Smooth muscle cell (in vitro differentiated cells): ENCODE measurements around the gene RSPO4. TPM values are rescaled to one million over a fixed set of nuclear protein-coding genes. Genes with fewer than 3 reads are reported as not detected.

Experiments used
- DNase-seq: peaks from one replicate; lab custom pipeline; 2025; ENCODE audit not compliant: unreplicated experiment; lab: John Stamatoyannopoulos, UW
- H2AFZ ChIP-seq: fragments of 200-600 bp; sonication (generic); 2 replicates; pipeline ENCODE4 v1.6.0; 2016; ENCODE audit warnings: antibody characterized with exemption, low read depth, mild to moderate bottlenecking
- H3F3A ChIP-seq: fragments of 200-600 bp; sonication (generic); 2 replicates; pipeline ENCODE4 v1.6.0; 2017; ENCODE audit warnings: antibody characterized with exemption, low read depth
- H3K27ac ChIP-seq: fragments of 200-600 bp; sonication (generic); 2 replicates; pipeline ENCODE4 v1.5.1; 2016; ENCODE audit warnings: low read depth, mild to moderate bottlenecking
- H3K27me3 ChIP-seq: fragments of 200-600 bp; sonication (generic); 2 replicates; pipeline ENCODE4 v1.6.1; 2016; ENCODE audit warnings: low read depth, mild to moderate bottlenecking
- H3K36me3 ChIP-seq: fragments of 200-600 bp; sonication (generic); 2 replicates; pipeline ENCODE4 v1.5.1; 2016; ENCODE audit warnings: low read depth
- H3K4me1 ChIP-seq: fragments of 200-600 bp; sonication (generic); 2 replicates; pipeline ENCODE4 v1.5.1; 2016; ENCODE audit warnings: low read depth
- H3K4me2 ChIP-seq: fragments of 200-600 bp; sonication (generic); 2 replicates; pipeline ENCODE4 v1.6.0; 2016; ENCODE audit warnings: mild to moderate bottlenecking
- H3K4me3 ChIP-seq: fragments of 200-600 bp; sonication (generic); 2 replicates; pipeline ENCODE4 v1.5.1; 2016; ENCODE audit warnings: mild to moderate bottlenecking
- H3K79me2 ChIP-seq: fragments of 200-600 bp; sonication (generic); 2 replicates; pipeline ENCODE4 v1.6.0; 2016; ENCODE audit warnings: low read depth, mild to moderate bottlenecking
- H3K9ac ChIP-seq: fragments of 200-600 bp; sonication (generic); 2 replicates; pipeline ENCODE4 v1.6.0; 2016; ENCODE audit warnings: low read depth
- H3K9me3 ChIP-seq: fragments of 200-600 bp; sonication (generic); replicated peaks from 2 replicates; pipeline ENCODE4 v1.5.1; 2016; ENCODE audit warnings: low read depth
- H4K20me1 ChIP-seq: fragments of 200-600 bp; sonication (generic); 2 replicates; pipeline ENCODE4 v1.6.0; 2016; ENCODE audit warnings: low read depth
- CTCF ChIP-seq: fragments of 200-600 bp; sonication (generic); IDR thresholded peaks from 2 replicates; pipeline ENCODE4 v1.5.1; 2017; ENCODE audit warnings: borderline replicate concordance, mild to moderate bottlenecking, antibody characterized with exemption; ENCODE audit not compliant: insufficient read depth, poor library complexity, severe bottlenecking
- WGBS: methylation state at CpG from one replicate; pipeline ENCODE4 v1.1.7; 2016; ENCODE audit warnings: low lambda C conversion rate; 5-methylcytosine and 5-hydroxymethylcytosine counted together
- polyA plus RNA-seq: library from polyadenylated mRNA; unstranded; fragments of >200 nt; fragmentation: Nextera tagmentation; extraction: Ambion mirVana; gene quantifications from 2 replicates; pipeline ENCODE4 v1.2.1, GENCODE V29; 2016
- total RNA-seq: library from RNA; depleted of rRNA; stranded (reverse); fragments of >200 nt; gene quantifications from 2 replicates; pipeline ENCODE4 v1.2.3, GENCODE V29; 2014

Gene RSPO4
- total and polyA plus RNA-seq, 2 experiments from 2014 or later, result 1.3 to 5.0 TPM

GRCh38 chr20:953742-954141 lies 48.4 kb downstream of the RSPO4 start:
- DNase-seq, result no peak
- Histone ChIP-seq H3K79me2 (no peaks in the 10 kb centered on the region), H3K9ac (no peak overlapping the region), H3K27me3 (no peaks in the 10 kb centered on the region), H3K4me1 (no peaks in the 10 kb centered on the region), H3K36me3 (no peaks in the 10 kb centered on the region), H3K27ac (no peak overlapping the region), H4K20me1 (no peaks in the 10 kb centered on the region), H3K9me3 (no peaks in the 10 kb centered on the region), H3F3A (no peaks in the 10 kb centered on the region), H3K4me3 (no peak overlapping the region), H2AFZ (no peak overlapping the region), H3K4me2 (no peak overlapping the region)
- TF ChIP-seq CTCF, result peak; percentile 14
- WGBS, result 66% methylated on average over 11 of the region's 11 CpGs

- Histone ChIP-seq H3K4me2 (no peak overlapping the region), H3K79me2 (no peaks in the 10 kb centered on the region), H3K4me3 (no peak overlapping the region), H2AFZ (no peak overlapping the region), H3K36me3 (no peaks in the 10 kb centered on the region), H3K27me3 (no peaks in the 10 kb centered on the region), H4K20me1 (no peaks in the 10 kb centered on the region), H3K9ac (no peak overlapping the region), H3F3A (no peaks in the 10 kb centered on the region), H3K4me1 (no peaks in the 10 kb centered on the region), H3K27ac (no peak overlapping the region), H3K9me3 (no peaks in the 10 kb centered on the region)
- TF ChIP-seq CTCF, result no peak
- no peak for DNase-seq
- WGBS, result 78% methylated on average over 8 of the region's 8 CpGs
Observed at GRCh38 chr20:952196-952795, 49.8 kb downstream of the RSPO4 start.

GRCh38 chr20:951384-952169 lies 50.5 kb downstream of the RSPO4 start:
- no peak overlapping the region for H3K27ac ChIP-seq
- no peak overlapping the region for H3K9ac ChIP-seq
- 90% methylated on average over 21 of the region's 21 CpGs for WGBS
- H2AFZ ChIP-seq, result no peak overlapping the region
- no peaks in the 10 kb centered on the region for H3K79me2 ChIP-seq
- H3F3A ChIP-seq, result no peaks in the 10 kb centered on the region
- H3K4me1 ChIP-seq, result no peaks in the 10 kb centered on the region
- H3K4me3 ChIP-seq, result no peak overlapping the region
- H4K20me1 ChIP-seq, result no peaks in the 10 kb centered on the region
- H3K27me3 ChIP-seq, result no peaks in the 10 kb centered on the region
- H3K9me3 ChIP-seq, result no peaks in the 10 kb centered on the region
- no peaks in the 10 kb centered on the region for H3K36me3 ChIP-seq
- no peak for DNase-seq
- TF ChIP-seq CTCF, result no peak
- no peak overlapping the region for H3K4me2 ChIP-seq
